Stimulated activated CD4-positive, alpha-beta T cell treated with anti-CD3 and anti-CD28 coated beads, Interleukin-1b, Interleukin-23, amount 100 ng/mL, for 48 hours (primary cell): ENCODE results near the gene ASB5.
"Not testable (repeated sequence)": the region's sequence is repeated elsewhere in the genome, so short reads cannot be mapped to it uniquely, and the experiment has no call there.

Source experiments
- DNase-seq: peaks from one replicate; pipeline ENCODE4 v3.0.0-alpha.2; 2020

ASB5 gene

GRCh38 chr4:176268963-176269362 lies at the start of gene ASB5:
ASB5 (minus strand) TSS chr4:176269222; CDS start chr4:176269108, 114 bp downstream.
- no peak for DNase-seq

- DNase-seq = no peak
These were observed 44.7 kb upstream of the ASB5 start for GRCh38 chr4:176313596-176314336.

GRCh38 chr4:176309772-176310171 lies 40.8 kb upstream of the ASB5 start:
- DNase-seq = no peak

GRCh38 chr4:176309046-176309445 lies 40.0 kb upstream of the ASB5 start:
- DNase-seq = peak; percentile 12

GRCh38 chr4:176308441-176308840 lies 39.4 kb upstream of the ASB5 start:
- DNase-seq = no peak

GRCh38 chr4:176307666-176307930 lies 38.6 kb upstream of the ASB5 start:
- DNase-seq = no peak

- no peak for DNase-seq
These were observed 38.0 kb upstream of the ASB5 start for GRCh38 chr4:176306837-176307665.

- DNase-seq = no peak
These were observed 34.9 kb upstream of the ASB5 start for GRCh38 chr4:176303938-176304337.

GRCh38 chr4:176302283-176303275 lies 33.6 kb upstream of the ASB5 start:
- no peak for DNase-seq

- no peak for DNase-seq
These were observed 31.5 kb upstream of the ASB5 start for GRCh38 chr4:176300565-176300964.

GRCh38 chr4:176300036-176300435 lies 31.0 kb upstream of the ASB5 start:
- DNase-seq = no peak

GRCh38 chr4:176298664-176299063 lies 29.6 kb upstream of the ASB5 start:
- DNase-seq = no peak

GRCh38 chr4:176295907-176296306 lies 26.9 kb upstream of the ASB5 start:
- DNase-seq = not testable (repeated sequence)

- no peak for DNase-seq
These were observed 24.6 kb upstream of the ASB5 start for GRCh38 chr4:176293660-176294059.

- DNase-seq = no peak
These were observed 23.9 kb upstream of the ASB5 start for GRCh38 chr4:176292920-176293319.

GRCh38 chr4:176291748-176292147 lies 22.7 kb upstream of the ASB5 start:
- DNase-seq = no peak

GRCh38 chr4:176290520-176290919 lies 21.5 kb upstream of the ASB5 start:
- DNase-seq = no peak

- DNase-seq = no peak
These were observed 20.5 kb upstream of the ASB5 start for GRCh38 chr4:176289561-176289960.

- no peak for DNase-seq
These were observed 19.0 kb upstream of the ASB5 start for GRCh38 chr4:176288020-176288419.

- DNase-seq = no peak
These were observed 18.5 kb upstream of the ASB5 start for GRCh38 chr4:176287546-176287945.

- no peak for DNase-seq
These were observed 17.7 kb upstream of the ASB5 start for GRCh38 chr4:176286728-176287127.

- DNase-seq = not testable (repeated sequence)
These were observed 10.5 kb upstream of the ASB5 start for GRCh38 chr4:176279560-176279959.
